ENCODE data around the gene TNFRSF1B.

GRCh38 chr1:12161662-12162458 is 4.9 kb upstream of the TNFRSF1B start:
- TF ChIP-seq CTCF (IDR thresholded peaks at IDR 0.05), result no peak
- TF ChIP-seq POLR2A (IDR thresholded peaks at IDR 0.05), result peak in 1 of 2 donors; percentile 21

Data from tibial nerve (tissue), 3 donors.